A549 (cell line): ENCODE data around the gene CDK4. TPM values are rescaled to one million over a fixed set of nuclear protein-coding genes. Genes with fewer than 3 reads are reported as not detected.

Source experiments
- ATAC-seq, 2 experiments: fragments of 200-7000 bp in 1 of 2; fragments of >200 bp in 1 of 2; cut with Nextera tagmentation in 1 of 2; cut with Tn5 transposase in 1 of 2; 3 replicates each; pipeline versions ENCODE4 v1.8.0 to v1.9.1; 2018 to 2020; ENCODE audit warnings: mild to moderate bottlenecking in 1 of 2, moderate library complexity in 1 of 2
- CTCF ChIA-PET: fragments of 300-600 bp; sonication (Branson Sonifier 250); formaldehyde crosslinking; extraction: SDS; loops from one replicate; lab custom pipeline; 2021; ENCODE audit warnings: antibody characterized with exemption, inconsistent platforms; lab: Yijun Ruan, JAX
- POLR2A ChIA-PET: fragments of 350-600 bp; formaldehyde crosslinking; extraction: SDS; loops from one replicate; lab custom pipeline; 2021; ENCODE audit warnings: antibody characterized with exemption, inconsistent platforms; lab: Yijun Ruan, JAX
- DNase-seq, 2 experiments: peaks; one replicate each; pipeline versions ENCODE4 v3.0.0 to v3.0.0-alpha.2; 2011 to 2016; ENCODE audit warnings: low read depth in 1 of 2, low spot score in 1 of 2
- FAIRE-seq: peaks from 2 replicates; lab custom pipeline; 2011; peaks lifted over from hg19 to GRCh38; lab: Jason Lieb, UNC
- H3K27ac ChIP-seq, 2 experiments: fragments of >200 bp; sonication (Bioruptor Twin); formaldehyde crosslinking; 3 replicates each; pipeline ENCODE4 v1.5.1; 2016 to 2017
- H3K4me1 ChIP-seq: fragments of >200 bp; sonication (Bioruptor Twin); formaldehyde crosslinking; 3 replicates; pipeline ENCODE4 v1.6.1; 2016
- H3K4me2 ChIP-seq: fragments of >200 bp; sonication (Bioruptor Twin); formaldehyde crosslinking; 3 replicates; pipeline ENCODE4 v1.6.1; 2016
- H3K4me3 ChIP-seq: fragments of >200 bp; sonication (Bioruptor Twin); formaldehyde crosslinking; 3 replicates; pipeline ENCODE4 v1.5.1; 2016
- H3K9me3 ChIP-seq: fragments of >200 bp; sonication (Bioruptor Twin); formaldehyde crosslinking; 3 replicates; pipeline ENCODE4 v1.6.1; 2016
- BCL3 ChIP-seq: fragments of >200 bp; sonication (Bioruptor Twin); formaldehyde crosslinking; IDR thresholded peaks from 3 replicates; pipeline ENCODE4 v1.6.1; 2016
- CBX8 ChIP-seq: fragments of 200-600 bp; sonication (generic); IDR thresholded peaks from 2 replicates; pipeline ENCODE4 v1.6.1; 2016
- FOSL2 ChIP-seq, 2 experiments: fragments of 450-650 bp in 1 of 2; fragments of >200 bp in 1 of 2; sonication (Bioruptor Twin) in 1 of 2; formaldehyde crosslinking; IDR thresholded peaks; 2 replicates each; pipeline versions ENCODE4 v1.5.0 to v1.6.1; 2016 to 2020; ENCODE audit warnings: mild to moderate bottlenecking in 1 of 2, moderate library complexity in 1 of 2
- FOXS1 ChIP-seq: fragments of 250-450 bp; sonication (Bioruptor Pico); IDR thresholded peaks from 2 replicates; pipeline ENCODE4 v1.5.0; 2020; ENCODE audit warnings: mild to moderate bottlenecking, moderate library complexity
- GATA3 ChIP-seq: IDR thresholded peaks from 2 replicates; pipeline ENCODE4 v1.6.1; 2012; ENCODE audit warnings: borderline replicate concordance
- HOXB13 ChIP-seq: fragments of 250-450 bp; sonication (Bioruptor Pico); IDR thresholded peaks from 2 replicates; pipeline ENCODE4 v1.5.0; 2020; ENCODE audit warnings: low read depth, mild to moderate bottlenecking, moderate library complexity
- HOXB5 ChIP-seq: fragments of 250-450 bp; sonication (Bioruptor Pico); IDR thresholded peaks from 2 replicates; pipeline ENCODE4 v1.5.0; 2020; ENCODE audit warnings: mild to moderate bottlenecking, moderate library complexity
- JUN ChIP-seq, 2 experiments: fragments of >200 bp; sonication (Bioruptor Twin); formaldehyde crosslinking; IDR thresholded peaks; 2 replicates in 1 of 2; 3 replicates in 1 of 2; pipeline ENCODE4 v1.6.1; 2016 to 2017
- MAX ChIP-seq: IDR thresholded peaks from 2 replicates; pipeline ENCODE4 v1.6.1; 2012
- MAZ ChIP-seq: fragments of 150-350 bp; IDR thresholded peaks from 2 replicates; pipeline ENCODE4 v1.6.1; 2014; ENCODE audit warnings: antibody characterized with exemption, low read depth, low read length, borderline replicate concordance
- NFE2L2 ChIP-seq: fragments of 150-350 bp; conservative IDR thresholded peaks from 2 replicates; pipeline ENCODE4 v1.6.1; 2014; ENCODE audit warnings: low read length
- NPAS2 ChIP-seq: fragments of 250-450 bp; sonication (Bioruptor Pico); IDR thresholded peaks from 2 replicates; pipeline ENCODE4 v1.8.0; 2022; ENCODE audit warnings: mild to moderate bottlenecking, moderate library complexity, borderline replicate concordance
- NR3C1 ChIP-seq: fragments of >200 bp; sonication (Bioruptor Twin); formaldehyde crosslinking; IDR thresholded peaks from 3 replicates; pipeline ENCODE4 v1.6.1; 2017
- PBX3 ChIP-seq: IDR thresholded peaks from 2 replicates; pipeline ENCODE4 v1.6.1; 2012
- PHF8 ChIP-seq: fragments of 200-600 bp; sonication (generic); IDR thresholded peaks from 2 replicates; pipeline ENCODE4 v1.6.1; 2016; ENCODE audit warnings: low read depth, mild to moderate bottlenecking, antibody characterized with exemption, moderate library complexity, borderline replicate concordance
- POLR2A ChIP-seq: IDR thresholded peaks from 2 replicates; pipeline ENCODE4 v1.6.1; 2012; ENCODE audit warnings: mild to moderate bottlenecking, low read length
- POLR2AphosphoS2 ChIP-seq: conservative IDR thresholded peaks from 2 replicates; pipeline ENCODE4 v1.6.1; 2012; ENCODE audit warnings: low read length, improper control_type of control experiment, inconsistent platforms
- RAD21 ChIP-seq, 2 experiments: fragments of >200 bp in 1 of 2; sonication (Bioruptor Twin) in 1 of 2; formaldehyde crosslinking in 1 of 2; IDR thresholded peaks in 1 of 2; conservative IDR thresholded peaks in 1 of 2; 2 replicates in 1 of 2; 3 replicates in 1 of 2; pipeline ENCODE4 v1.6.1; 2012 to 2018; ENCODE audit warnings: inconsistent platforms in 1 of 2
- RARB ChIP-seq: fragments of 250-450 bp; sonication (Bioruptor Pico); IDR thresholded peaks from 2 replicates; pipeline ENCODE4 v1.8.0; 2021; ENCODE audit warnings: mild to moderate bottlenecking, moderate library complexity
- RNF2 ChIP-seq: fragments of 200-600 bp; sonication (generic); IDR thresholded peaks from 2 replicates; pipeline ENCODE4 v1.6.1; 2016; ENCODE audit warnings: low read depth, mild to moderate bottlenecking, antibody characterized with exemption, moderate library complexity, borderline replicate concordance
- USF2 ChIP-seq: fragments of 450-650 bp; IDR thresholded peaks from 2 replicates; pipeline ENCODE4 v1.6.1; 2014; ENCODE audit warnings: antibody characterized with exemption
- ZSCAN20 ChIP-seq: fragments of 250-450 bp; sonication (Bioruptor Pico); IDR thresholded peaks from 2 replicates; pipeline ENCODE4 v1.8.0; 2022; ENCODE audit warnings: mild to moderate bottlenecking, moderate library complexity
- WGBS: methylation state at CpG from one replicate; pipeline ENCODE4 v1.1.6; 2017; ENCODE audit errors: missing lambda C conversion rate; 5-methylcytosine and 5-hydroxymethylcytosine counted together
- polyA plus RNA-seq, 4 experiments: library from polyadenylated mRNA; depleted of rRNA in 3 of 4; stranded (reverse); fragments of >200 nt; fragmentation: RNase III in 1 of 4; extraction: RNeasy Plus Mini Kit Qiagen cat#74134 plus additional on column Dnase treatment in 1 of 4; gene quantifications; 2 replicates in 3 of 4; 3 replicates in 1 of 4; pipeline ENCODE4 v1.2.3, GENCODE V29; 2011 to 2017
- TF ChIP-seq, protein P1 (sequence below): fragments of 150-350 bp; IDR thresholded peaks from 2 replicates; pipeline ENCODE4 v1.6.1; 2014; ENCODE audit warnings: low read depth, mild to moderate bottlenecking, low read length
- TF ChIP-seq, protein P2 (sequence below): IDR thresholded peaks from 2 replicates; pipeline ENCODE4 v1.6.1; 2012; ENCODE audit warnings: low read depth, borderline replicate concordance
- TF ChIP-seq, protein P3 (sequence below): fragments of >200 bp; sonication (Bioruptor Twin); formaldehyde crosslinking; IDR thresholded peaks from 2 replicates; pipeline ENCODE4 v1.6.1; 2016
- TF ChIP-seq, protein P4 (sequence below): fragments of 250-450 bp; sonication (Bioruptor Pico); IDR thresholded peaks from 2 replicates; pipeline ENCODE4 v1.5.0; 2020; ENCODE audit warnings: low read depth, mild to moderate bottlenecking, moderate library complexity

The CDK4 gene
- polyA plus RNA-seq, 2 of the 4 experiments (the other 2 are of a cell fraction) = 226 to 255 TPM

DNA sequence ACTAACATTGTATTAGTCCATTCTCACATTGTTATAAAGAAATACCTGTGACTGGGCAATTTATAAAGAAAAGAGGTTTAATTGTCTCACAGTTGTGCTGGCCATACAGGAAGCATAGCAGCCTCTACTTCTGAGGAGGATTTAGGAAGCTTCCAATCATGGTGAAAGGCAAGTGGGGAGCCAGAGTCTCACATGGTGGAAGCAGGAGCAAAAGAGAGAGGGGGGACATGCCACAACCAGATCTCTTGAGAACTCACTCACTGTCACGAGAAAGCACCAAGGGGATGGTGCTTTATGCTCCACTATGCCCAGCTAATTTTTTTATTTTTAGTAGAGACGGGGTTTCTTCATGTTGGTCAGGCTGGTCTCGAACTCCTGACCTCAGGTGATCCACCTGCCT is 44.9 kb downstream of the CDK4 start:
- H3K4me2 ChIP-seq = no peak overlapping the region
- TF ChIP-seq JUN (IDR thresholded peaks at IDR 0.05) (no peak), CBX8 (no peak), MAX (no peak), PBX3 (no peak), ZSCAN20 (CRISPR knock-in tag) (no peak), PHF8 (no peak), NFE2L2 (no peak), RNF2 (no peak)
- TF ChIP-seq, protein P1, sequence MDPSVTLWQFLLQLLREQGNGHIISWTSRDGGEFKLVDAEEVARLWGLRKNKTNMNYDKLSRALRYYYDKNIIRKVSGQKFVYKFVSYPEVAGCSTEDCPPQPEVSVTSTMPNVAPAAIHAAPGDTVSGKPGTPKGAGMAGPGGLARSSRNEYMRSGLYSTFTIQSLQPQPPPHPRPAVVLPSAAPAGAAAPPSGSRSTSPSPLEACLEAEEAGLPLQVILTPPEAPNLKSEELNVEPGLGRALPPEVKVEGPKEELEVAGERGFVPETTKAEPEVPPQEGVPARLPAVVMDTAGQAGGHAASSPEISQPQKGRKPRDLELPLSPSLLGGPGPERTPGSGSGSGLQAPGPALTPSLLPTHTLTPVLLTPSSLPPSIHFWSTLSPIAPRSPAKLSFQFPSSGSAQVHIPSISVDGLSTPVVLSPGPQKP = no peak
- TF ChIP-seq, protein P2, sequence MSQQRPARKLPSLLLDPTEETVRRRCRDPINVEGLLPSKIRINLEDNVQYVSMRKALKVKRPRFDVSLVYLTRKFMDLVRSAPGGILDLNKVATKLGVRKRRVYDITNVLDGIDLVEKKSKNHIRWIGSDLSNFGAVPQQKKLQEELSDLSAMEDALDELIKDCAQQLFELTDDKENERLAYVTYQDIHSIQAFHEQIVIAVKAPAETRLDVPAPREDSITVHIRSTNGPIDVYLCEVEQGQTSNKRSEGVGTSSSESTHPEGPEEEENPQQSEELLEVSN = no peak
- no peak for FAIRE-seq
- WGBS = 85% methylated on average over 3 of the region's 3 CpGs
- DNase-seq = no peak
- no peaks in the 10 kb centered on the region for H3K4me1 ChIP-seq
- POLR2A ChIA-PET = interaction anchor here (0.7 kb wide), 1 partner anchor 220 kb away, joined by 3 read pairs; the partner anchor contains the start of gene MARS1
- H3K9me3 ChIP-seq = peaks cover 8% of the 10 kb centered on the region; the same call in 1 of the 3 replicates
- no peak for ATAC-seq
- no peak overlapping the region for H3K4me3 ChIP-seq
- CTCF ChIA-PET = interaction anchor here (0.9 to 4.7 kb wide), 4 partner anchors 13 to 124 kb away, joined by 3 to 26 read pairs (median 5); partner anchors contain the start of genes B4GALNT1 and OS9
- no peak overlapping the region for H3K27ac ChIP-seq

GRCh38 chr12:57700317-57700716 is 51.8 kb downstream of the CDK4 start:
- H3K9me3 ChIP-seq = peaks cover 8% of the 10 kb centered on the region; the same call in 1 of the 3 replicates
- no peak for TF ChIP-seq GATA3
- TF ChIP-seq HOXB5 (CRISPR knock-in tag) = no peak
- TF ChIP-seq HOXB13 (CRISPR knock-in tag) = no peak
- TF ChIP-seq, protein P3, sequence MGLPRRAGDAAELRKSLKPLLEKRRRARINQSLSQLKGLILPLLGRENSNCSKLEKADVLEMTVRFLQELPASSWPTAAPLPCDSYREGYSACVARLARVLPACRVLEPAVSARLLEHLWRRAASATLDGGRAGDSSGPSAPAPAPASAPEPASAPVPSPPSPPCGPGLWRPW = no peak
- TF ChIP-seq MAZ = no peak
- no peak for TF ChIP-seq POLR2AphosphoS2
- no peak for TF ChIP-seq POLR2A
- no peak for TF ChIP-seq ZSCAN20 (CRISPR knock-in tag)
- TF ChIP-seq FOXS1 (CRISPR knock-in tag) = no peak
- TF ChIP-seq RAD21 (conservative IDR thresholded peaks at IDR 0.05 in 1 of 2, IDR thresholded peaks at IDR 0.05 in 1 of 2) = no peak
- TF ChIP-seq, protein P1 = no peak
- TF ChIP-seq, protein P4, sequence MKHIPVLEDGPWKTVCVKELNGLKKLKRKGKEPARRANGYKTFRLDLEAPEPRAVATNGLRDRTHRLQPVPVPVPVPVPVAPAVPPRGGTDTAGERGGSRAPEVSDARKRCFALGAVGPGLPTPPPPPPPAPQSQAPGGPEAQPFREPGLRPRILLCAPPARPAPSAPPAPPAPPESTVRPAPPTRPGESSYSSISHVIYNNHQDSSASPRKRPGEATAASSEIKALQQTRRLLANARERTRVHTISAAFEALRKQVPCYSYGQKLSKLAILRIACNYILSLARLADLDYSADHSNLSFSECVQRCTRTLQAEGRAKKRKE (CRISPR knock-in tag) = no peak
- TF ChIP-seq NR3C1 = no peak
- TF ChIP-seq PBX3 = no peak
- TF ChIP-seq FOSL2 (IDR thresholded peaks at IDR 0.05) = no peak
- no peak for TF ChIP-seq FOSL2 (CRISPR knock-in tag; IDR thresholded peaks at IDR 0.05)
- TF ChIP-seq NPAS2 (CRISPR knock-in tag) = no peak
- no peak for TF ChIP-seq RARB (CRISPR knock-in tag)
- TF ChIP-seq BCL3 = no peak
- TF ChIP-seq USF2 = no peak
- no peak overlapping the region for H3K4me3 ChIP-seq
- no peak for FAIRE-seq
- DNase-seq = no peak
- no peaks in the 10 kb centered on the region; the same call in 2 of the 3 replicates for H3K4me1 ChIP-seq
- no peak overlapping the region for H3K27ac ChIP-seq
- POLR2A ChIA-PET = no interaction called here
- 94% methylated on average over 2 of the region's 2 CpGs for WGBS
- CTCF ChIA-PET = interaction anchor here (0.9 kb wide), 1 partner anchor 98 kb away, joined by 4 read pairs; no protein-coding TSS in a partner anchor
- H3K4me2 ChIP-seq = no peak overlapping the region
- no peak for ATAC-seq
